HG02588 (cell line): Measurements from ENCODE around the gene SCFD2.

Source experiments
- ATAC-seq: cut with Tn5 transposase; IDR thresholded peaks from one replicate; pipeline ENCODE4 v1.9.1; 2021; ENCODE audit warnings: mild to moderate bottlenecking, moderate library complexity; ENCODE audit not compliant: unreplicated experiment

The SCFD2 gene

GRCh38 chr4:52942936-52943335 is 422.9 kb downstream of the SCFD2 start:
- no peak for ATAC-seq

GRCh38 chr4:52941450-52941849 is 424.4 kb downstream of the SCFD2 start:
- ATAC-seq = no peak

- no peak for ATAC-seq
Observed at GRCh38 chr4:52939739-52940138, 426.1 kb downstream of the SCFD2 start.

GRCh38 chr4:52939325-52939724 is 426.5 kb downstream of the SCFD2 start:
- ATAC-seq = no peak

GRCh38 chr4:52937829-52938228 is 428.0 kb downstream of the SCFD2 start:
- no peak for ATAC-seq

GRCh38 chr4:52936729-52937128 is 429.1 kb downstream of the SCFD2 start:
- ATAC-seq = no peak

GRCh38 chr4:52935317-52935716 is 430.5 kb downstream of the SCFD2 start:
- no peak for ATAC-seq

GRCh38 chr4:52933738-52934137 is 432.1 kb downstream of the SCFD2 start:
- ATAC-seq = no peak

GRCh38 chr4:52932591-52933470 is 433.0 kb downstream of the SCFD2 start:
- ATAC-seq = no peak

GRCh38 chr4:52931243-52931642 is 434.6 kb downstream of the SCFD2 start:
- no peak for ATAC-seq

- no peak for ATAC-seq
Observed at GRCh38 chr4:52926196-52926974, 439.5 kb downstream of the SCFD2 start.

- no peak for ATAC-seq
Observed at GRCh38 chr4:52925531-52925968, 440.3 kb downstream of the SCFD2 start.

GRCh38 chr4:52919461-52919860 is 446.4 kb downstream of the SCFD2 start:
- no peak for ATAC-seq

GRCh38 chr4:52917817-52918216 is 448.0 kb downstream of the SCFD2 start:
- ATAC-seq = no peak

GRCh38 chr4:52915730-52916300 is 450.0 kb downstream of the SCFD2 start:
- no peak for ATAC-seq

- ATAC-seq = no peak
Observed at GRCh38 chr4:52915191-52915590, 450.7 kb downstream of the SCFD2 start.

- no peak for ATAC-seq
Observed at GRCh38 chr4:52914051-52914605, 451.7 kb downstream of the SCFD2 start.

GRCh38 chr4:52912608-52913007 is 453.3 kb downstream of the SCFD2 start:
- no peak for ATAC-seq

- peak; percentile 83 for ATAC-seq
Observed at GRCh38 chr4:52911684-52912294, 454.1 kb downstream of the SCFD2 start.

- no peak for ATAC-seq
Observed at GRCh38 chr4:52910115-52910514, 455.7 kb downstream of the SCFD2 start.

GRCh38 chr4:52907510-52907909 is 458.4 kb downstream of the SCFD2 start:
- no peak for ATAC-seq
